ENCODE data around the gene ACTN1.

DNA sequence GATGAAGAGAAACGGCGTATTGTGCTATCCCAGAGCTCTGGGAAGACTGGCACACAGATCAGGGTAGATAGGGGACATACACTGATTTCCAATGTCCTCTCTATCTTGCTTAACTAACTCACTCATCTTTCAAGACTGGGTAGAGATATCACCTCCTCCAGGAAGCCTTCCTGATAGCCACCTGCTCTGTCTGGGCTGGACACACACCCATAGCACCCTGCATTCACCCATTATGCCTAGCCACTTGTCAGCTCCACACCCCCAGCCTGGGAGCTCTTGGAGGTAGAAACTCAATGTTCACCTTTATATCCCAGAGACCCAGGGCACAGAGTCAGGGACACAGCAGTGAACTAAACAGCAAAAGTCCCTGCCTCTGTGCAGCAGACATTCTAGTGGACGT lies 52.0 kb downstream of the ACTN1 start:
- TF ChIP-seq SIN3A (IDR thresholded peaks at IDR 0.05; ENCODE audit: borderline replicate concordance, low read depth, low read length), result no peak
- TF ChIP-seq EZH2phosphoT487 (IDR thresholded peaks at IDR 0.05; ENCODE audit: borderline replicate concordance, low read depth), result no peak
- no peak for TF ChIP-seq POLR2AphosphoS5 (IDR thresholded peaks at IDR 0.05; ENCODE audit: low read depth, low read length)
- TF ChIP-seq, protein P1, sequence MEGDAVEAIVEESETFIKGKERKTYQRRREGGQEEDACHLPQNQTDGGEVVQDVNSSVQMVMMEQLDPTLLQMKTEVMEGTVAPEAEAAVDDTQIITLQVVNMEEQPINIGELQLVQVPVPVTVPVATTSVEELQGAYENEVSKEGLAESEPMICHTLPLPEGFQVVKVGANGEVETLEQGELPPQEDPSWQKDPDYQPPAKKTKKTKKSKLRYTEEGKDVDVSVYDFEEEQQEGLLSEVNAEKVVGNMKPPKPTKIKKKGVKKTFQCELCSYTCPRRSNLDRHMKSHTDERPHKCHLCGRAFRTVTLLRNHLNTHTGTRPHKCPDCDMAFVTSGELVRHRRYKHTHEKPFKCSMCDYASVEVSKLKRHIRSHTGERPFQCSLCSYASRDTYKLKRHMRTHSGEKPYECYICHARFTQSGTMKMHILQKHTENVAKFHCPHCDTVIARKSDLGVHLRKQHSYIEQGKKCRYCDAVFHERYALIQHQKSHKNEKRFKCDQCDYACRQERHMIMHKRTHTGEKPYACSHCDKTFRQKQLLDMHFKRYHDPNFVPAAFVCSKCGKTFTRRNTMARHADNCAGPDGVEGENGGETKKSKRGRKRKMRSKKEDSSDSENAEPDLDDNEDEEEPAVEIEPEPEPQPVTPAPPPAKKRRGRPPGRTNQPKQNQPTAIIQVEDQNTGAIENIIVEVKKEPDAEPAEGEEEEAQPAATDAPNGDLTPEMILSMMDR (IDR thresholded peaks at IDR 0.05), result no peak
- no peak for TF ChIP-seq FOXJ3 (CRISPR knock-in tag; IDR thresholded peaks at IDR 0.05)
